ENCODE measurements around the gene AATK. TPM values are rescaled to one million over a fixed set of nuclear protein-coding genes. Genes with fewer than 3 reads are reported as not detected.
A peak's percentile ranks its signal among the peaks of the same experiment; 100 is the strongest.

Gene AATK
- polyA plus RNA-seq, 1 donor (not counting 4 experiments of a cell fraction or from before 2014, with no cell fraction given) = 0.16 TPM

GRCh38 chr17:81202318-81202717 is 36.3 kb upstream of the AATK start:
- TF ChIP-seq EZH2 (IDR thresholded peaks at IDR 0.05; ENCODE audit: low read length) = no peak
- TF ChIP-seq, protein P1, sequence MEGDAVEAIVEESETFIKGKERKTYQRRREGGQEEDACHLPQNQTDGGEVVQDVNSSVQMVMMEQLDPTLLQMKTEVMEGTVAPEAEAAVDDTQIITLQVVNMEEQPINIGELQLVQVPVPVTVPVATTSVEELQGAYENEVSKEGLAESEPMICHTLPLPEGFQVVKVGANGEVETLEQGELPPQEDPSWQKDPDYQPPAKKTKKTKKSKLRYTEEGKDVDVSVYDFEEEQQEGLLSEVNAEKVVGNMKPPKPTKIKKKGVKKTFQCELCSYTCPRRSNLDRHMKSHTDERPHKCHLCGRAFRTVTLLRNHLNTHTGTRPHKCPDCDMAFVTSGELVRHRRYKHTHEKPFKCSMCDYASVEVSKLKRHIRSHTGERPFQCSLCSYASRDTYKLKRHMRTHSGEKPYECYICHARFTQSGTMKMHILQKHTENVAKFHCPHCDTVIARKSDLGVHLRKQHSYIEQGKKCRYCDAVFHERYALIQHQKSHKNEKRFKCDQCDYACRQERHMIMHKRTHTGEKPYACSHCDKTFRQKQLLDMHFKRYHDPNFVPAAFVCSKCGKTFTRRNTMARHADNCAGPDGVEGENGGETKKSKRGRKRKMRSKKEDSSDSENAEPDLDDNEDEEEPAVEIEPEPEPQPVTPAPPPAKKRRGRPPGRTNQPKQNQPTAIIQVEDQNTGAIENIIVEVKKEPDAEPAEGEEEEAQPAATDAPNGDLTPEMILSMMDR (optimal IDR thresholded peaks at IDR 0.05 in 1 of 3, IDR thresholded peaks at IDR 0.05 in 1 of 3, conservative IDR thresholded peaks at IDR 0.05 in 1 of 3; ENCODE audit: extremely low read depth in 1 of 3, insufficient read depth in 2 of 3, low read length in 3 of 3) = no peak
- H3K9me1 ChIP-seq (ENCODE audit: control insufficient read depth, extremely low read depth, insufficient read depth, low read length) = no peaks in the 10 kb centered on the region
- dilution Hi-C loops (cut with MboI; ENCODE audit: extremely low pct_ligation_motif_present, low sequenced_read_pairs) = no loop called here
- H3K9me3 ChIP-seq (ENCODE audit: control insufficient read depth, low read depth, low read length) = no peaks in the 10 kb centered on the region
- H3K4me1 ChIP-seq (ENCODE audit: control insufficient read depth, extremely low read depth, insufficient read depth, low read length) = no peaks in the 10 kb centered on the region
- no peak for FAIRE-seq
- no peak overlapping the region for H2AFZ ChIP-seq (ENCODE audit: control insufficient read depth, low read length)
- H3K36me3 ChIP-seq (ENCODE audit: control insufficient read depth in 2 of 2, extremely low read depth in 1 of 2, insufficient read depth in 2 of 2, low read length in 2 of 2) = peaks cover 0 to 5% of the 10 kb centered on the region in 2 experiments
- H3K4me3 ChIP-seq (ENCODE audit: control insufficient read depth in 2 of 3, extremely low read depth in 1 of 3, insufficient read depth in 2 of 3, low read depth in 1 of 3, low read length in 3 of 3) = no peak overlapping the region
- H3K9ac ChIP-seq (ENCODE audit: control insufficient read depth, extremely low read depth, insufficient read depth, low read length) = no peak overlapping the region
- no peak for DNase-seq (ENCODE audit: low read depth, low spot score)
- no peak overlapping the region for H3K4me2 ChIP-seq (ENCODE audit: control insufficient read depth, extremely low read depth, insufficient read depth, low read depth, low read length)
- H3K79me2 ChIP-seq (ENCODE audit: control insufficient read depth, insufficient read depth, low read length) = no peaks in the 10 kb centered on the region
- no peaks in the 10 kb centered on the region for H4K20me1 ChIP-seq (ENCODE audit: control insufficient read depth, extremely low read depth, insufficient read depth, low read length)
- H3K27ac ChIP-seq (ENCODE audit: control insufficient read depth, insufficient read depth, low read length) = no peak overlapping the region
- no peaks in the 10 kb centered on the region for H3K27me3 ChIP-seq (ENCODE audit: control insufficient read depth, extremely low read depth, insufficient read depth, low read length)

DNA sequence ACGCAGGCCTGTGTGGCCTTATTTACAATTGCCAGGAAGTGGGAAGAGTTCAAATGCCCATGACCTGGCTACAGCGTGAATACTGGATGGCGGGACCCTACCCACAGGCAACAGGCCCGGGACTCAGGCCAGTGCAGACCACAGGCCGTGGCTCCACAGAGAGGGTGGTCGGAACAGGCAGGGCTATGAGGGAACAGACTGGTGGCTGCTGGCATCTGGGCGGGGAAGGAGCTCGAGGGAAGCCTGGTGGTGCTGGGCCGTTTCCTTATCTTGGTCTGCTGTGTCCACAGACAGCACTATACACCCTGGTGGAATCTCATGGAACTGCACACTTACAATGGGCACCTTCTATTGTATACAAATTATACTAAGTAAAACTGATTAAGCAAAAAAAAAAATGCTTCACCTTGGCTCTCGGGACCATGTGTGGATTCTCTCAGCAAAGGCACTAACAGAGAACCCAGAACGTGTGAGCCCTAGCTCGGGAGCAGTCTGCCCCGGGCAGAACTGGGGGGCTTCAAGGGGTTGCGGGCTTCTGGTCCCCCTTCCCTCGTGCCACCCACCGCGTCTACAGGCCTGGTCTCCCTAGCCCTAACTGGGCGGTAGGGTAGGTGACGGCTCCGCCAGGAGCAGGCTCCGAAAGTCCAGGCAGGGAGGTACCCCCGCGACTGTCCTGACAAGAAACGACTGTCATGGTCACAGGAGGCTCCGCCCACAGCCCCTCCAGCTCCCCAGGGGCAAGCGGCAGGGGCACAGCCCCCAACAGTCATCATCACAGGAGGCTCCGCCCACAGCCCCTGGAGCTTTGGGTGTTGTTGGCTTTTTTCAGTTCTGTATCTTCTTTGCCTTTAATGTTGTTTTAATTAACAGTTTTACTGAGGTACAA is 34.9 kb upstream of the AATK start:
- FAIRE-seq (peak; percentile 43), DNase-seq (ENCODE audit: low read depth, low spot score) (no peak)

More for the DNA sequence above, 34.9 kb upstream of the AATK start:
- Histone ChIP-seq H3K9me3 (ENCODE audit: control insufficient read depth, low read depth, low read length) (no peaks in the 10 kb centered on the region), H3K4me1 (ENCODE audit: control insufficient read depth, extremely low read depth, insufficient read depth, low read length) (no peaks in the 10 kb centered on the region), H3K4me3 (ENCODE audit: control insufficient read depth in 2 of 3, extremely low read depth in 1 of 3, insufficient read depth in 2 of 3, low read depth in 1 of 3, low read length in 3 of 3) (no peak overlapping the region), H3K27ac (ENCODE audit: control insufficient read depth, insufficient read depth, low read length) (no peak overlapping the region), H3K9me1 (ENCODE audit: control insufficient read depth, extremely low read depth, insufficient read depth, low read length) (no peaks in the 10 kb centered on the region), H2AFZ (ENCODE audit: control insufficient read depth, low read length) (no peak overlapping the region), H3K4me2 (ENCODE audit: control insufficient read depth, extremely low read depth, insufficient read depth, low read depth, low read length) (no peak overlapping the region), H4K20me1 (ENCODE audit: control insufficient read depth, extremely low read depth, insufficient read depth, low read length) (no peaks in the 10 kb centered on the region), H3K9ac (ENCODE audit: control insufficient read depth, extremely low read depth, insufficient read depth, low read length) (no peak overlapping the region), H3K79me2 (ENCODE audit: control insufficient read depth, insufficient read depth, low read length) (no peaks in the 10 kb centered on the region), H3K36me3 (ENCODE audit: control insufficient read depth in 2 of 2, extremely low read depth in 1 of 2, insufficient read depth in 2 of 2, low read length in 2 of 2) (no peaks in the 10 kb centered on the region), H3K27me3 (ENCODE audit: control insufficient read depth, extremely low read depth, insufficient read depth, low read length) (no peaks in the 10 kb centered on the region)
- no peak for TF ChIP-seq EZH2 (IDR thresholded peaks at IDR 0.05; ENCODE audit: low read length)
- TF ChIP-seq, protein P1 (optimal IDR thresholded peaks at IDR 0.05 in 1 of 3, IDR thresholded peaks at IDR 0.05 in 1 of 3, conservative IDR thresholded peaks at IDR 0.05 in 1 of 3; ENCODE audit: extremely low read depth in 1 of 3, insufficient read depth in 2 of 3, low read length in 3 of 3) = peak; percentile 60 to 61 (median 61)
- dilution Hi-C loops (cut with MboI; ENCODE audit: extremely low pct_ligation_motif_present, low sequenced_read_pairs) = no loop called here

Data from keratinocyte (primary cell).